ENCODE data around the gene CCDC15. TPM values are rescaled to one million over a fixed set of nuclear protein-coding genes. Genes with fewer than 3 reads are reported as not detected.
"Not testable (repeated sequence)": the region's sequence is repeated elsewhere in the genome, so short reads cannot be mapped to it uniquely, and the experiment has no call there.

Gene CCDC15
- total RNA-seq, 1 experiment from 2014 or later: 2.3 TPM

DNA sequence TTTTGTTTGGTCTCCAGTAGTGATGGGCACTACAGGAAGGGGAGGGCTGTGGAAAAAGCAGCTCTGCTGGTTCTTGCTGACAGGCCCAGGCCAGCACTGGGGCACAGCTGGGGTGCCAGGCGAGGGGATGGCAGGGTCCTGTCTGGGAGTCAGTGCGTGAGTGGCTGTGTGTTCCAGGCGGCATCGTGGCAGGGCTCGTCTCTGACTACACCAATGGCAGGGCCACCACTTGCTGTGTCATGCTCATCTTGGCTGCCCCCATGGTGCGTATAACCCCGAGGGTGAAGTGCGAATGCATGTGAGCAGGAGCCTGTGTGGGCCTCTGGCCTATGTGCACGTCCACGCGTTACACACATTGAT is 130.0 kb downstream of the CCDC15 start:
- Histone ChIP-seq H3K4me1 (ENCODE audit: low read length) (no peaks in the 10 kb centered on the region), H3K9me3 (ENCODE audit: low read length) (no peaks in the 10 kb centered on the region), H4K20me1 (ENCODE audit: insufficient read depth, low read depth, low read length) (no peaks in the 10 kb centered on the region)

DNA sequence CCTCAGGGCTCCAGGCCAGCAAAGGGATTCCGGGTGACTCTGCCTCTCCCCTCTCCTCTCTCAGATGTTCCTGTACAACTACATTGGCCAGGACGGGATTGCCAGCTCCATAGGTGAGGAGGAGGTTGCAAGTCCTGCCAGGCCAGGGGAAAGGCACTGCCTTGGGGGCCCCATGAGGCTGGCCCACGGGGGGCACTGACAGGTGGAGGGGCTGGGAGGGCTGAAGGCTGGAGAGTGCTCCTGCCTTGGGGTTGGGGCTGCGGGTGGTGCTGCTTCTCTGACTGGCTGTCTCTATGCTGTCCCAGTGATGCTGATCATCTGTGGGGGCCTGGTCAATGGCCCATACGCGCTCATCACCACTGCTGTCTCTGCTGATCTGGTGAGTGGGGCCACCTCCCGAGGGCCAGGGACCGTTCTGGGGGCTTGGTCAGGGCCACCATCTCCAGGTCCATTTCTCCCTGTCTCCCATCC is 130.8 kb downstream of the CCDC15 start:
- Histone ChIP-seq H2AFZ (ENCODE audit: low read length) (no peak overlapping the region), H3K79me2 (ENCODE audit: low read length) (no peaks in the 10 kb centered on the region), H3K9ac (ENCODE audit: low read length) (no peak overlapping the region), H3K27me3 (ENCODE audit: low read length) (no peaks in the 10 kb centered on the region), H3K27ac (ENCODE audit: low read length) (no peak overlapping the region), H3K9me2 (replicated peaks; ENCODE audit: insufficient read depth, low read length) (no peaks in the 10 kb centered on the region), H3K4me2 (ENCODE audit: low read depth, low read length, poor library complexity, severe bottlenecking) (no peak overlapping the region), H3K4me3 (ENCODE audit: low read length) (no peak overlapping the region), H3K4me1 (ENCODE audit: low read length) (no peaks in the 10 kb centered on the region), H4K20me1 (ENCODE audit: insufficient read depth, low read depth, low read length) (no peaks in the 10 kb centered on the region), H3K9me3 (ENCODE audit: low read length) (no peaks in the 10 kb centered on the region), H3K36me3 (ENCODE audit: insufficient read depth, low read length) (no peaks in the 10 kb centered on the region)
- no peak for DNase-seq

More for the DNA sequence above, 130.0 kb downstream of the CCDC15 start:
- no peak overlapping the region for H3K4me3 ChIP-seq (ENCODE audit: low read length)
- H3K9me2 ChIP-seq (replicated peaks; ENCODE audit: insufficient read depth, low read length): no peaks in the 10 kb centered on the region
- DNase-seq: no peak
- H3K27me3 ChIP-seq (ENCODE audit: low read length): no peaks in the 10 kb centered on the region
- no peaks in the 10 kb centered on the region for H3K36me3 ChIP-seq (ENCODE audit: insufficient read depth, low read length)
- no peak overlapping the region for H3K27ac ChIP-seq (ENCODE audit: low read length)
- H3K79me2 ChIP-seq (ENCODE audit: low read length): no peaks in the 10 kb centered on the region
- no peak overlapping the region for H3K4me2 ChIP-seq (ENCODE audit: low read depth, low read length, poor library complexity, severe bottlenecking)
- H3K9ac ChIP-seq (ENCODE audit: low read length): no peak overlapping the region
- no peak overlapping the region for H2AFZ ChIP-seq (ENCODE audit: low read length)

DNA sequence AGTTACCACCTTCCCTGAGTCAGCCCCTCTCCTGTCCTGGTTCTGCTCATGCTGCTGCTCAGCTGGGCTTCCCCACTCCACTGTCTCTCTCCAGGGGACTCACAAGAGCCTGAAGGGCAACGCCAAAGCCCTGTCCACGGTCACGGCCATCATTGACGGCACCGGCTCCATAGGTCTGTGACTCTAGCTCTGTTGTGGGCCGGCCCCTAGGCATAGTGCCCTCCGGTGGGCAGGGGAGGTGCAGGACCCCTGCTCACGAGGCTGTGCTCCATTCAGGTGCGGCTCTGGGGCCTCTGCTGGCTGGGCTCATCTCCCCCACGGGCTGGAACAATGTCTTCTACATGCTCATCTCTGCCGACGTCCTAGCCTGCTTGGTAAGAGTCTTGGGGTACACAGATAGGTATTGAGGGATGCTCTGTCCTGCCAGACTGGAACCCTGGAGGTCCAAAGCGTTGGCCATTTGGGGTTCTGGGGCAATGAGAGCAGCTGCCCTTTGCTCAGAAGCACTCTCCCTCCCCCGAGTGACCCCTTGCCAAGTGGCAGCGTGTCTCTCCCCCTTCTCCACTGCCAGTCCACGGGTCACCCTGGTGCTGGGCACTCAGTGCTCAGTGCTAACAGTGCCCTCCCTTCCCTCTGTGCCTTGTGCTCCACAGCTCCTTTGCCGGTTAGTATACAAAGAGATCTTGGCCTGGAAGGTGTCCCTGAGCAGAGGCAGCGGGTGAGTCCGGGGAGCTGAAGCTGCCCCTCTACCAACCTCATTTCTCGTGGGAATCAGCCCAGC is 131.5 kb downstream of the CCDC15 start:
- DNase-seq: no peak
- H4K20me1 ChIP-seq (ENCODE audit: insufficient read depth, low read depth, low read length): no peaks in the 10 kb centered on the region
- no peaks in the 10 kb centered on the region for H3K9me3 ChIP-seq (ENCODE audit: low read length)
- no peaks in the 10 kb centered on the region for H3K79me2 ChIP-seq (ENCODE audit: low read length)
- no peak overlapping the region for H3K27ac ChIP-seq (ENCODE audit: low read length)
- no peaks in the 10 kb centered on the region for H3K27me3 ChIP-seq (ENCODE audit: low read length)
- H3K4me1 ChIP-seq (ENCODE audit: low read length): no peaks in the 10 kb centered on the region
- H3K36me3 ChIP-seq (ENCODE audit: insufficient read depth, low read length): no peaks in the 10 kb centered on the region
- H3K4me3 ChIP-seq (ENCODE audit: low read length): no peak overlapping the region
- no peaks in the 10 kb centered on the region for H3K9me2 ChIP-seq (replicated peaks; ENCODE audit: insufficient read depth, low read length)
- no peak overlapping the region for H3K9ac ChIP-seq (ENCODE audit: low read length)
- H2AFZ ChIP-seq (ENCODE audit: low read length): no peak overlapping the region
- H3K4me2 ChIP-seq (ENCODE audit: low read depth, low read length, poor library complexity, severe bottlenecking): no peak overlapping the region

DNA sequence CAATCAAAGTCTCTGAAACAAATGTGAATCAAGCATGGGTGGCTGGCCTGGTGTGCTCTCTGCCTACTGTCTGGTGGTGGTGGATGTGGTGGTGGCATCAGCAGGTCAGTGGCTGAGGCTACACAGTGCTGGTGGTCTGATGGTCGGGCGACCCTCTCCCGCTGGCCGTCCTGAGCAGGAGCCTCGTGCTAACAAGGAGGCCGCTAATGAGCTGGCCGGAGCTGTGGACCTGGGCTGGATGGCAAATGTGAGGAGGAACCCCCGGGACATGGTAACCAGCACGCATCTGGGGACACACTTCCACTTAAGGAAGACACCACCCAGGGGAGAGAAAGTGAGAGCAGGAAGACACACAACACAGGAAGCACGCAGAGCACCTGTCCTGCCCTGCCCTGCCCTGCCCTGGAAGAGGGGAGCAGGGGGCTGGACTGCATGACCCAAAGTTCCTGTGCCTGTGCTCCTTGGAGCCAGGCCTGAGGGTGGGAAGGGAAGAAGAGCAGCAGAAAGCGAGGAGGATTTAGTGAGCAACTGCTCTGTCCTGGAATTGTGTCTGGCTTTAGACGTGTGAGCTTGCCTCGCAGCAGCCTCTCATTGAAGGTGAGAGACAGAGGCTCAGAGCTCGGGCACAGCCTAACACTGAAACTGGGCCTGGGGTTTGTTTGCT is 132.8 kb downstream of the CCDC15 start:
- no peaks in the 10 kb centered on the region for H3K36me3 ChIP-seq (ENCODE audit: insufficient read depth, low read length)
- DNase-seq: no peak
- no peaks in the 10 kb centered on the region for H4K20me1 ChIP-seq (ENCODE audit: insufficient read depth, low read depth, low read length)
- H3K27me3 ChIP-seq (ENCODE audit: low read length): no peaks in the 10 kb centered on the region
- H3K9ac ChIP-seq (ENCODE audit: low read length): no peak overlapping the region
- H3K4me2 ChIP-seq (ENCODE audit: low read depth, low read length, poor library complexity, severe bottlenecking): no peak overlapping the region
- H3K79me2 ChIP-seq (ENCODE audit: low read length): no peaks in the 10 kb centered on the region
- H3K4me1 ChIP-seq (ENCODE audit: low read length): peaks cover 5% of the 10 kb centered on the region; the same call in 1 of the 2 replicates
- H3K9me3 ChIP-seq (ENCODE audit: low read length): no peaks in the 10 kb centered on the region
- no peak overlapping the region for H3K27ac ChIP-seq (ENCODE audit: low read length)
- H2AFZ ChIP-seq (ENCODE audit: low read length): no peak overlapping the region
- no peak overlapping the region for H3K4me3 ChIP-seq (ENCODE audit: low read length)
- no peaks in the 10 kb centered on the region for H3K9me2 ChIP-seq (replicated peaks; ENCODE audit: insufficient read depth, low read length)

DNA sequence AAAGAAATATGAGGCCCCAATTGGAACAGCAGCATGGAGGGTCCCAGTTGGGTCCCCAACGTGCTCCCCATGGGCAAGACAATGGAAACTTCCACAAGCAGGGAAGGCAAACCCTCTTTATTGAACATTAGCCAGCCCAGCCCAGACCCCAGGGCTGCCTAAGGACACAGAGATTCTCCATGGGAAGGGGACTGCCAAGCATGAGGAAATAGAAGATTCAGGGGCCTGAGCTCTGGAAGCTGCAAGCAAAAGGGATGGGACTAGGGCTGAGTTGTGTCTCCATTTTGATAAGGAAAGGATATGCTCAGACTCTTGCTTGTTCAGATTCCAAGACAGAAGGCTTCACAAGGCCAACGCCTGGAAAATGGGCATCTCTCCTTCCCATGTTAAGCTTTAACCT is 134.1 kb downstream of the CCDC15 start:
- no peaks in the 10 kb centered on the region for H3K9me3 ChIP-seq (ENCODE audit: low read length)
- H3K79me2 ChIP-seq (ENCODE audit: low read length): no peaks in the 10 kb centered on the region
- no peak for DNase-seq
- no peak overlapping the region for H3K4me2 ChIP-seq (ENCODE audit: low read depth, low read length, poor library complexity, severe bottlenecking)
- H3K36me3 ChIP-seq (ENCODE audit: insufficient read depth, low read length): no peaks in the 10 kb centered on the region
- no peak overlapping the region for H3K4me3 ChIP-seq (ENCODE audit: low read length)
- H3K27me3 ChIP-seq (ENCODE audit: low read length): no peaks in the 10 kb centered on the region
- H3K27ac ChIP-seq (ENCODE audit: low read length): no peak overlapping the region
- no peak overlapping the region for H2AFZ ChIP-seq (ENCODE audit: low read length)
- H3K9ac ChIP-seq (ENCODE audit: low read length): no peak overlapping the region
- H3K4me1 ChIP-seq (ENCODE audit: low read length): peaks cover 5% of the 10 kb centered on the region; the same call in 1 of the 2 replicates
- H3K9me2 ChIP-seq (replicated peaks; ENCODE audit: insufficient read depth, low read length): no peaks in the 10 kb centered on the region
- no peaks in the 10 kb centered on the region for H4K20me1 ChIP-seq (ENCODE audit: insufficient read depth, low read depth, low read length)

DNA sequence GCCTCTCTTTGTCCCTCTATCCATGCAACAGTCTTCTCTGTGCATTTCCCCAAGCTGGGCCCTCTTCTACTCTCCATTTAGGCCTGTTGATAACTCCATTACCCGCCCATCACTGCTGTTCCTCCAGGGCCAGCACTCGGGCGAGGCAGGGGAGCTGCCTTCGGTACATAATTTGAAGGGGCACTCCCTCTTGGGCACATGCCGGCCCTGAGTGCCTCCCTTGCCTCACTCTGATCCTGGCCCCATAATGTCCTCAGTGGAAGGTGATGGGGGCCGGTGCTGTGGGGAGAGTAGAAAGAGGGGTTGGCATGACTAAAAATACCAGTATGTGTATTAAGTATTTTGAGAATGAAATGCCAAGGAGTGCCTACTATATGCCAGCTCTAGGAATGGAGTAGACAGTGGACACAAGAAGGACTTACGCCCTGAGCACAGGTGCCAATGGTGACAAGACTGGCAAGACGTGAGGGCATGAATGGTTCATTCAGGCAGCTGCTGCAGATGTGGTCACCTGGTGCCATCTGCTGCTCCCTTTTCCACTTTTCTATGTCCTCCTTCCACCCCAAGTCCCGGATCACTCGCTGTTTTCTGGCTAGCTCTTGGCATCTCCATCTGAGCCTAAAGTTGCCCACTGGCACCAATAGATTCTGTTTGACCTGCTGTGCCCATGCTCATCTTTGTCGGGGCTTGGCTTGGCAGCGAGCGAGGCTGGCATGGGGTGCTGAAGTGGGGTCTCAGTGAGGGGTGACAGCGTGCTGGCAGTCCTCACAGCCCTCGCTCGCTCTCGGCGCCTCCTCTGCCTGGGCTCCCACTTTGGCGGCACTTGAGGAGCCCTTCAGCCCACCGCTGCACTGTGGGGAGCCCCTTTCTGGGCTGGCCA is 134.8 kb downstream of the CCDC15 start:
- H3K79me2 ChIP-seq (ENCODE audit: low read length): no peaks in the 10 kb centered on the region
- no peak overlapping the region for H3K9ac ChIP-seq (ENCODE audit: low read length)
- H3K4me1 ChIP-seq (ENCODE audit: low read length): peaks cover 5% of the 10 kb centered on the region; the same call in 1 of the 2 replicates
- no peak for DNase-seq
- H3K4me3 ChIP-seq (ENCODE audit: low read length): no peak overlapping the region
- H3K27ac ChIP-seq (ENCODE audit: low read length): no peak overlapping the region
- H3K36me3 ChIP-seq (ENCODE audit: insufficient read depth, low read length): no peaks in the 10 kb centered on the region
- H3K27me3 ChIP-seq (ENCODE audit: low read length): no peaks in the 10 kb centered on the region
- no peaks in the 10 kb centered on the region for H3K9me2 ChIP-seq (replicated peaks; ENCODE audit: insufficient read depth, low read length)
- no peak overlapping the region for H2AFZ ChIP-seq (ENCODE audit: low read length)
- no peaks in the 10 kb centered on the region for H4K20me1 ChIP-seq (ENCODE audit: insufficient read depth, low read depth, low read length)
- no peak overlapping the region for H3K4me2 ChIP-seq (ENCODE audit: low read depth, low read length, poor library complexity, severe bottlenecking)
- H3K9me3 ChIP-seq (ENCODE audit: low read length): no peaks in the 10 kb centered on the region

DNA sequence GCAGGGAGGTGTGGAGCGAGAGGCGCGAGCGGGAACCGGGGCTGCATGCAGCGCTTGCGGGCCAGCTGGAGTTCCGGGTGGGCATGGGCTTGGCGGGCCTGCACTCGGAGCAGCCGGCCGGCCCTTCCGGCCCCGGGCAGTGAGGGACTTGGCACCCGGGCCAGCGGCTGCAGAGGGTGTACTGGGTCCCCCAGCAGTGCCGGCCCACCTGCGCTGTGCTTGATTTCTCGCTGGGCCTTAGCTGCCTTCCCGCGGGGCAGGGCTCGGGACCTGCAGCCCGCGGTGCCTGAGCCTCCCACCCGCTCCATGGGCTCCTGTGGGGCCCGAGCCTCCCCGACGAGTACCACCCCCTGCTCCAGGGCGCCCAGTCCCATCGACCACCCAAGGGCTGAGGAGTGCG is 135.5 kb downstream of the CCDC15 start:
- not testable (repeated sequence) for H3K36me3 ChIP-seq (ENCODE audit: insufficient read depth, low read length); H3K4me1 ChIP-seq (ENCODE audit: low read length); H3K27ac ChIP-seq (ENCODE audit: low read length); H3K9ac ChIP-seq (ENCODE audit: low read length); H3K27me3 ChIP-seq (ENCODE audit: low read length); H3K9me2 ChIP-seq (replicated peaks; ENCODE audit: insufficient read depth, low read length); H2AFZ ChIP-seq (ENCODE audit: low read length); H3K4me3 ChIP-seq (ENCODE audit: low read length); H3K4me2 ChIP-seq (ENCODE audit: low read depth, low read length, poor library complexity, severe bottlenecking); DNase-seq; H3K9me3 ChIP-seq (ENCODE audit: low read length); H4K20me1 ChIP-seq (ENCODE audit: insufficient read depth, low read depth, low read length); H3K79me2 ChIP-seq (ENCODE audit: low read length)

DNA sequence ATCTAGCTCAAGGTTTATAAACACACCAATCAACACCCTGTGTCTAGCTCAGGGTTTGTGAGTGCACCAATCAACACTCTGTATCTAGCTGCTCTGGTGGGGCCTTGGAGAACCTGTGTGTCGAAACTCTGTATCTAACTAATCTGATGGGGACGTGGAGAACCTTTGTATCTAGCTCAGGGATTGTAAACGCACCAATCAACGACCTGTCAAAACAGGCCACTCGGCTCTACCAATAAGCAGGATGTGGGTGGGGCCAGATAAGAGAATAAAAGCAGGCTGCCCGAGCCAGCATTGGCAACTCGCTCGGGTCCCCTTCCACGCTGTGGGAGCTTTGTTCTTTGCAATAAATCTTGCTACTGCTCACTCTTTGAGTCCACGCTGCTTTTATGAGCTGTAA is 136.1 kb downstream of the CCDC15 start:
- not testable (repeated sequence) for H2AFZ ChIP-seq (ENCODE audit: low read length); H3K9me2 ChIP-seq (replicated peaks; ENCODE audit: insufficient read depth, low read length); H3K4me2 ChIP-seq (ENCODE audit: low read depth, low read length, poor library complexity, severe bottlenecking); H3K4me3 ChIP-seq (ENCODE audit: low read length); H3K9me3 ChIP-seq (ENCODE audit: low read length); H4K20me1 ChIP-seq (ENCODE audit: insufficient read depth, low read depth, low read length); H3K79me2 ChIP-seq (ENCODE audit: low read length); H3K36me3 ChIP-seq (ENCODE audit: insufficient read depth, low read length); DNase-seq; H3K9ac ChIP-seq (ENCODE audit: low read length); H3K27ac ChIP-seq (ENCODE audit: low read length); H3K4me1 ChIP-seq (ENCODE audit: low read length); H3K27me3 ChIP-seq (ENCODE audit: low read length)

All from Karpas-422 (cell line).